HG03103 (cell line): ENCODE results near the gene CDC45.

ENCODE experiments used
- ATAC-seq: cut with Tn5 transposase; IDR thresholded peaks from one replicate; pipeline ENCODE4 v1.9.1; 2021; ENCODE audit warnings: low read depth; ENCODE audit not compliant: unreplicated experiment

The CDC45 gene

DNA sequence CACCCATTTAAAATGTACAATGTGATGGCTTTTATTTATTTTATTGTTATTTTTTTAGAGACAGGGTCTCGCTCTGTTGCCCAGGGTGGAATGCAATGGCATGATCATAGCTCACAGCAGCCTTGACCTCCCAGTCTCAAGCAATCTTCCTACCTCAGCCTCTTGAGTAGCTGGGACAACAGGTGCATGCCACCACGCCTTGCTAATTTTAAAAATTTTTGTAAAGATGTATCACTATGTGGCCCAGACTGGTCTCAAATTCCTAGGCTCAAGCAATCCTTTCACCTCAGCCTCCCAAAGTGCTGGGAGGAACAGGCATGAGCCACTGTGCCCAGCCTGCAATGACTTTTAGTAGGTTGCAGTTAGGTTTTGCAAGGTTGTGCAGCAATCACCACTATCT, 30.2 kb downstream of the CDC45 start:
- ATAC-seq: no peak

DNA sequence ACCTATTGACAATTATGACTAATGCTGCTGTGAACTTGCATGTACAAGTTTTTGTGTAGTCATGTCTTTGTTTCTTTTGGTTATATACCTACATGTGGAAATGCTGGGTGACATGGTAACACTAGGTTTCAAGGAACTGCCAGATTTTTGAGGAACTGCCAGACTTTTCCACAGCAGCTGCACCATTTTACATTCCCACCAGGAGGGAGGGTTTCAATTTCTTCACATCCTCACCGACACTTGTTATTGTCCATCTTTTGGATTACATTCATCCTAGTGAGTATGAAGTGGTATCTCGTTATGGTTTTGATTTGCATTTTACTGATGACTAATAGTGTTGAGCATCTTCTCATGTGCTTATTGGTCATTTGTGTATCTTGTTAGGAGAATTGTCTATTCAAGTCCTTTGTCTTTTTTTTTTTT, 31.2 kb downstream of the CDC45 start:
- ATAC-seq: no peak

DNA sequence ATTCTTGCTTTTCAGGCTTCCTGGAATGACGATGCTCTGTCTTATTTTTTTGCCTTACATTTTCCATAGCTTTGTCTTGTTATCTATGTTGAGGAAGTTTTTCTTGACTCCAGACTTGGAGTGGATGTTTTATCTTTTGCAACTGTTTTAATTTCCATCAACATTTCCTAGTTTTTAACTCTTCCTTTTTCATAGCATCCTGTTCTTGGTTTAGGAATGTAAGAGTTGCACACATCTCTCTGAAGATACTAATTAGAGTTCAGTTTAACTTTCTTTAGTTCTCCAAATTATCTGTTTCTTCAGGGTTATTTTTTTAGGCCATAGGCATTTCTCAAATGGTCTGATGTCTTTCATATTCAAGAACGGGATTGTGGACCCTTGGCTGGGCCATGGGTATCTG, 34.1 kb downstream of the CDC45 start:
- no peak for ATAC-seq

DNA sequence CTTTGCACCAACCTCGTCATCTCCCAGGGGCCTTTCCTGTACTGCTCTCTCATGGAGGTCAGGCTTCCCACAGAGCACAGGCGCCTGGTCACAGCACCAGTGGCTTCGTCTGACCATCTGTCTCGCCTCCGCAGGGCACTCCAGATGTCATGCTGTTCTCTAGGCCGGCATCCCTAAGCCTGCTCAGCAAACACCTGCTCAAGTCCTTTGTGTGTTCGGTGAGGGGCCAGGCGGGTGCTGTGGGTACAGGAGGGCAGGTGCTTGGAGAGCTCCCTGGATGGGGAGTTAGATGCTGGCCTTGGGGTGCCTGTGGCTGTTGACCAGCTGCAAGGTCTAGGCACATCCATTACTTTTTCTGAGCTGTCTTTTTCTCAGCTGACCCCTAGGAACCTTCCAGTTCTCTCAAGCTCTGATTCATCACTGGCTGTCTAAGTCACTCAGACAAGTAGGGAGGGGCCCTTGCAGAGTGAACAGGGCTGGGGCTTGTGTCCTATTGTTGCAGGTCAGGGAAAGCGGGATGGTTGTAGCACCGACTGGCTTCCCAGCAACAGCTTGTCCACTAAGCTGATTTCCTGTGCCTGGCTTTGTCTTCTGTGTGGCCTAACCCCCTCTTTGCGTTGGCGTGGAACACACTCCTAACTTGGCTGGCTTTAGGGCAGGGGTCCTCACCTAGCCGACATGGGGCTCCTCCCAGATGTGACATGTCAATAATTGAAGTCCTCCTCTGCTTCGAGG, 35.3 kb downstream of the CDC45 start:
- ATAC-seq: no peak

- no peak for ATAC-seq
These were observed 36.1 kb downstream of the CDC45 start for GRCh38 chr22:19515654-19516377.

DNA sequence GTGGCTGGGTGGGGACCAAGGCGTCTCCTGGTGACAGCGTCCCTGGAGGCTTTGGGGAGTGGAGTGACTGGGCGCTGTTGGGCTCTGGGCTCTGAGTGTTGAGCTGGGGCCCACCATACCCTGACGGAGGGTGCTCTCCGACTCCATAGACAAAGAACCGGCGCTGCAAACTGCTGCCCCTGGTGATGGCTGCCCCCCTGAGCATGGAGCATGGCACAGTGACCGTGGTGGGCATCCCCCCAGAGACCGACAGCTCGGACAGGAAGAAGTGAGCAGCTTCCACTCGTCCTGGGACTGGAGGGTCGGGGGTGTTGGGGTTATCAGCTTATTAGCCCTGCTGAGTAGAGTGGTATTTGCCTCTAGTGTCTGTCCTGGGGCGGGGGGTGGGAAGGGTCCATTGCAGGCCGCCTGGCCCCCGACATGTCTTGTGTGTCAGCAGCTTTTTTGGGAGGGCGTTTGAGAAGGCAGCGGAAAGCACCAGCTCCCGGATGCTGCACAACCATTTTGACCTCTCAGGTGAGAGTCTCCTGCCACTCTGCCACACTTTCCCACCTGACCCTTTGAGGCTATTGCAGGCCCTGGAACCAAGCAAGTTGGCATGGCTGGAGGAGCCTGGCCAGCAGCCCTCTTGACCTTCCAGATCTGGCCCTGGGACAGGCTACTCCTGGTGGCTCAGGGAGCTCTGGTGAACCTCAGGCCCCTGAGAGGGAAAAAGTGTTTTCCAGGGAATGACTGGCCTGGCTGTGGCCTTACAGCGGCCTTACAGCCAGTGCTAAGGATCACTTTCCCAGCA, 36.9 kb downstream of the CDC45 start:
- no peak for ATAC-seq

GRCh38 chr22:19517171-19517500, 37.4 kb downstream of the CDC45 start:
- ATAC-seq: no peak

- ATAC-seq: no peak
These were observed 38.3 kb downstream of the CDC45 start for GRCh38 chr22:19517919-19518611.

GRCh38 chr22:19518635-19519034, 38.9 kb downstream of the CDC45 start:
- no peak for ATAC-seq

DNA sequence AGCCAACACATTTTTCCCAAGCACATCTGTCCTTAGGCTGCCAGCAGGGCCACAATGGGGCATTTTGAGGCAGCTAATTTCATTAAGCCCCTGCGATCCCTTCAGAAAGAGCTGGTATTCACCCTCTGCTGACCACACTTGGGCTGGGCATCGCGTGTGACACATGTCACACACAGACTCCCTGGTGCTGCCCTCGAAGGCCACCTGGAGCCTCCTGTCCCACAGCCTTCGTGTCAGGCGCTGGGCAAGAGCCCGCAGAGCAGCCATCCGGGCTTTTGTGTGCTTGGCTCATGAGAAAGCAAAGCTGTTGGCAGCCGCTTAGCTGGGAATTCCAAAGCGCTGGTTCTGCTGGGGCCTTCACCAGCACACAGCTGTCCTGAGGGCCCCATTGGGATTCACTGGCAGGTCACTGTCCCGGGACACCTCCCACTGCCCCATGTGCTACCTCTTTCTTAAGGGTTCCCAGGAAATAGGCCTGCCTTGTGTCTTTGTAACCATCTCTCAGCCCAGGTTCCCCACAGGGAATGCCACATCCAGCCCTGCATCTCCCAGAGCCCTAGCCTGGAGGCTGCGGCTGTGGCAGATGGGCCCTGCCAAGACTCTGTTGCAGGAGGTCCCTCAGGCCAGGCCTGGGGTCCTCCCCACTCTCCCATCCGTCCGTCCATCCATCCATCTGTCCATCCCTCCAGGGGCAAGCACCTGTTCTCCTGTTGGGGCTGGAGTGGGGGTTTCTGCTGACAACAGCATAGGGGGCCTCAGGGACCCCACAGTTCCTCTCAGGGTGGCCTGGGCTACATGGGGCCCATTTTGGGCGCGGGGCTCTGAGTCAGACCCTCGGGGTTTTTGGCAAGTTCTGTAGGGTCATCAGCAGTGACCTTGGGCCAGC, 39.6 kb downstream of the CDC45 start:
- no peak for ATAC-seq

GRCh38 chr22:19520007-19520406, 40.3 kb downstream of the CDC45 start:
- no peak for ATAC-seq

DNA sequence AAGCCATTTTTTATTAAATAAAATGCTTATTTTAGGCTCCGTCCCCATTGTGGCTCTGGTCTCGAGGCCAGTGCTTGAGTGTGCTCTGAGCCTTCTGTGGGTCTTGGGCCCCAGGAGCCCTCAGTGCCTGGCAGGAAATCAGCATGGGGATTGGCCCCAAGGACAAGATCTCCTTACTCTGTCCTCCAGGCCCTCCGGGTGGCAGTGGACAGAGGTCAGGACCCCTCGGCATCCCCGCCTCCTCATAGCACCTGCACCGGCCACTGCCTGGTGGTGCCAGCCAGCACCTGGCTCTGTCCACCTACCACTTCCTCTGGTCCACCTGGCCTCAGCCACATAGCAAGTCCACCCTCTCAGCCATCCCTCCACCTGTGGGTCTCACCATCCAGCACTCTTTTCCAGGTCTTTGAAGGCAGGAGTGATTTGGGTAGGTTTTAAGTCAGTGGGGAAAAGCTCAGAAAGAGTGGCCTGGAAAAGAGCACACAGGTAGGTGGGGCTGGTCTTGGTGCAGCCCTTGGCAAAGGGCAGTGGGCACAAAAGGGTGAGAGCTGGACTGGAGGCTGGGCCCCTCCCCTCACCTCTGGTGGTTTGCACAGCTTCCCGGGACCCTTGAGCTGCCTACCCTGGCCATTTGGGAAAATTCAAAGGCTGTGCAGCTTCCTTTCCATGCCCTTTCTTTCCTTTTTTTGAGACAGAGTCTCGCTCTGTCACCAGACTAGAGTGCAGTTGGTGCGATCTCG, 41.0 kb downstream of the CDC45 start:
- ATAC-seq: no peak

DNA sequence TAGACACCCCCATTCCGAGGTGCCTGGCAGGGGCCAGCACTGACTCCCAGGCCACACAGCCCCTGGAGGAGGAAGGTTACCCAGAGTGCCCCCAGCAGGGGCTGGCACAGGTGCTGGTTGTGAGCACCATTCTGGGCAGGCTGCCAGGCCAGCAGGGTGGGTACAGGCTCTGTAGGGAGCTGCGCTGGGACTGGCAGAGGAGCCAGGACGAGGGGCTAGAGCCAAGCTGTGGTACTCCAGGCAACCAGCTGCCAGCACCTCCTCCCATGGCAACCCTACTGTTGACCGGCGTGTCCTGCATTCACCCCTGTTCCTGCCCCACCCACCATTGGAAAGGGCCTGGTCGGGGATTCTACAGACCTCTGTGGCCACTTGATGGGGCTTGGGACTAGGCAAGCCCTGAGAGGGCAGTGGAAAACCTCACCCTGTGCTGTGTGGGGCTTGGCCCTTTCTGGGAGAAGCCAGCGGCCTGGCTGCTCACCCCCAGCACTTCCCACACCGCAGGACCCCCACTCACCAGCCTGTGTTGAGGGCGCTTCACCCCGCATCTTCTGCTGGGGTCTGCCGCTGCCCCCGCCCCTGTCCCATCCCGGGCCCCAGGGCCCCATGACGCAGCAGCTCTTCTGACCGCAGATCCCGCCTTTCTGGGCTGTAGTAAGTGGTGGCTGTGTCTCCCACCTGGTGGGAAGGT, 42.6 kb downstream of the CDC45 start:
- no peak for ATAC-seq

GRCh38 chr22:19522881-19523239, 43.1 kb downstream of the CDC45 start:
- ATAC-seq: no peak

- no peak for ATAC-seq
These were observed 43.8 kb downstream of the CDC45 start for GRCh38 chr22:19523240-19524169.

DNA sequence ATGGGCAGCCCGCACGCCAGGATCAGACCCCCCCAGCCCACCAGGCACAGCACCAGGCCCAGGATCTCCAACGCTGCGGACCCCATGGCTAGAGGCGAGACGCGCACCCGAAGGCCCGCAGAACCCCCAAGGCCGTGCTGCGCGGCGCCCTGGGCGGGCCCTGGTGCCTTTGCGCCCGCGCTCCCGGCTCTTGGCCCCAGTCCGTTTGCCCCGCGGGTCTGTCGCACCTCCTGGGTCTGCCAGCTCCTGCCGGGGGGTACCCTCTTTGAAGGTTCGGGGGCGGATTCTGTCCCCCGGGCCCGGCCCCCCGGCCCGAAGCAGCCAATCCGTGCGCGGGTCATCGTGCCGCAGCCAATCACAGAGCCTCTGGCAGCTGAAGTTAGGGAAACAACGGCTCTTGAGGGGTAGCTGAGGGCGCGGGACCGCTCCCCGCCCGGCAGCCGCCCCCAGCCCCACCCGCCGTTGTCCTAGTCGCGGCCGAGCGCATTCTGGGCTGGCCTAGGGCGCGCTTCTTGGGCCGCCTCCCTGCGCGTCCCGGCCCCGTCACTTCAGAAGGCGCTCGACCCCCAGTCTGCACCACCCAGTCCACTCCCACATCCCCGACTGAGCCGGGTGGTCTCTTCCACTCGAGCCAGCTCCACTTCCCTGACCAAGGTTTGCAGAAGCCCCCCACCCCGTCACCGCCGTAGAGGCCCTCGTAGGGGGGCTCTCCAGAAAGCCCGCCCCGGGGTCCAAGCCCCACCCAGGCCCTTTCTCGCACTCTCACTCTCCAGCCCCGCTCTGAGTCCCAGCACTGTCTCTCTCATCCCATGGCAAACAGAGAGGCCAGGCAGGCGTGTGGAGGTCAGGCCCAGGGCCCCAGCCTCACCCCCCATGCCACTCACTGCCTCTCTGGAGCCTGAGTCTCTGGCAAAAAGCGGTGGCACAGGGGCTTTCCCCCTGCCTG, 44.7 kb downstream of the CDC45 start, which contains the start of gene CLDN5:
TSS of gene CLDN5 (minus strand) at position 241 of the 946 bp plus-strand sequence. CDS start at position 86, 155 bp downstream.
- no peak for ATAC-seq
